Measurements from ENCODE around the gene CORO2A.

DNA sequence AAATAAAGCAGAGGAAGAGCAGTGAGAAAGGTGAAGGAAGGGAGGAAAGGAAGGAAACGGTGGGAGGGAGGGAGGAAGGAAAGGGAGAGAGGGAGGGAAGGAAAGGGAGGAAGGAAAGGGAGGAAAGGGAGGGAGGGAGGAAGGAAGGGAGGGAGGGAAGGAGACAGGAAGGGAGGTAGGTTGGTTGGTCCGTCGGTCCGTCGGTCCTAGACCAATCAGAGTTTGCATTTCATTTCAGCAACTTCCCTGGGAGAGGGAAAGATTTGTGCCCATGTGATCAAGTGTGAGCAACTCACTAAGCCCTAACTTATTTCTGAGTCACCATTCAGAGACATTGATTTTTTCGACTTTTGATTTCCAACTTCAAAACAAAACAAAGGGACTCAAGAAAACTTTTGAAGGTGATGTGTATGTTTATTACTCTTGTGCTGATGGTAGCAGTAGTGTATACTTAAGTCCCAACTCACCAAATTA, 117.1 kb downstream of the CORO2A start:
- TF ChIP-seq, protein P1, sequence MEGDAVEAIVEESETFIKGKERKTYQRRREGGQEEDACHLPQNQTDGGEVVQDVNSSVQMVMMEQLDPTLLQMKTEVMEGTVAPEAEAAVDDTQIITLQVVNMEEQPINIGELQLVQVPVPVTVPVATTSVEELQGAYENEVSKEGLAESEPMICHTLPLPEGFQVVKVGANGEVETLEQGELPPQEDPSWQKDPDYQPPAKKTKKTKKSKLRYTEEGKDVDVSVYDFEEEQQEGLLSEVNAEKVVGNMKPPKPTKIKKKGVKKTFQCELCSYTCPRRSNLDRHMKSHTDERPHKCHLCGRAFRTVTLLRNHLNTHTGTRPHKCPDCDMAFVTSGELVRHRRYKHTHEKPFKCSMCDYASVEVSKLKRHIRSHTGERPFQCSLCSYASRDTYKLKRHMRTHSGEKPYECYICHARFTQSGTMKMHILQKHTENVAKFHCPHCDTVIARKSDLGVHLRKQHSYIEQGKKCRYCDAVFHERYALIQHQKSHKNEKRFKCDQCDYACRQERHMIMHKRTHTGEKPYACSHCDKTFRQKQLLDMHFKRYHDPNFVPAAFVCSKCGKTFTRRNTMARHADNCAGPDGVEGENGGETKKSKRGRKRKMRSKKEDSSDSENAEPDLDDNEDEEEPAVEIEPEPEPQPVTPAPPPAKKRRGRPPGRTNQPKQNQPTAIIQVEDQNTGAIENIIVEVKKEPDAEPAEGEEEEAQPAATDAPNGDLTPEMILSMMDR (IDR thresholded peaks at IDR 0.05; ENCODE audit: low read depth, low read length): no peak
- no peak for TF ChIP-seq EZH2phosphoT487 (IDR thresholded peaks at IDR 0.05; ENCODE audit: low read depth)

All from OCI-LY3 (cell line).